HG03460 (cell line): ENCODE results near the gene MEGF6.

Source experiments
- ATAC-seq: cut with Tn5 transposase; IDR thresholded peaks from one replicate; pipeline ENCODE4 v1.9.1; 2021; ENCODE audit not compliant: unreplicated experiment

MEGF6 gene

GRCh38 chr1:3541465-3541864, 69.8 kb downstream of the MEGF6 start:
- no peak for ATAC-seq

GRCh38 chr1:3540876-3541275, 70.4 kb downstream of the MEGF6 start:
- ATAC-seq = no peak

- ATAC-seq = no peak
These were observed 71.4 kb downstream of the MEGF6 start for GRCh38 chr1:3539707-3540425.

GRCh38 chr1:3537359-3537758, 73.9 kb downstream of the MEGF6 start:
- ATAC-seq = no peak

GRCh38 chr1:3536420-3537195, 74.7 kb downstream of the MEGF6 start:
- no peak for ATAC-seq

DNA sequence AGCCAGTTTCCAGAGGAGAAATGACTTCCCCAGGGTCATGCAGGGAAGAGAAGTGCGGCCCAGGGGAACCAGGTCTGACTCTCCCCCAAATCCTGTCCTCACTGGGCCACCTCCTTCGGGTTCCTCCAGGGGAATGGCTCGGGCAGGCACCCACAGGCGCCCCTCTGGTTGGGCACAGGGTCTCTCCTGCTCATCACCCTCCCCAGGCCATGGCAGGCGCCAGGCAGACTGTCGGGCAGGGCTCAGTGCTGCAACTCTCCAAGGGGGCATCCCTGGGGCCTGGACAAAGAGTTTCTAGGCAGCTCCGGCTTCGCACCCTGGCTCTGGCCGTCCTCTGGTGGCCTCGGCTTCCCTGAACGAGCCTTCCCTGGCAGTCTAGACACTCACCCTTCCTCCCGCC, 75.6 kb downstream of the MEGF6 start:
- no peak for ATAC-seq

DNA sequence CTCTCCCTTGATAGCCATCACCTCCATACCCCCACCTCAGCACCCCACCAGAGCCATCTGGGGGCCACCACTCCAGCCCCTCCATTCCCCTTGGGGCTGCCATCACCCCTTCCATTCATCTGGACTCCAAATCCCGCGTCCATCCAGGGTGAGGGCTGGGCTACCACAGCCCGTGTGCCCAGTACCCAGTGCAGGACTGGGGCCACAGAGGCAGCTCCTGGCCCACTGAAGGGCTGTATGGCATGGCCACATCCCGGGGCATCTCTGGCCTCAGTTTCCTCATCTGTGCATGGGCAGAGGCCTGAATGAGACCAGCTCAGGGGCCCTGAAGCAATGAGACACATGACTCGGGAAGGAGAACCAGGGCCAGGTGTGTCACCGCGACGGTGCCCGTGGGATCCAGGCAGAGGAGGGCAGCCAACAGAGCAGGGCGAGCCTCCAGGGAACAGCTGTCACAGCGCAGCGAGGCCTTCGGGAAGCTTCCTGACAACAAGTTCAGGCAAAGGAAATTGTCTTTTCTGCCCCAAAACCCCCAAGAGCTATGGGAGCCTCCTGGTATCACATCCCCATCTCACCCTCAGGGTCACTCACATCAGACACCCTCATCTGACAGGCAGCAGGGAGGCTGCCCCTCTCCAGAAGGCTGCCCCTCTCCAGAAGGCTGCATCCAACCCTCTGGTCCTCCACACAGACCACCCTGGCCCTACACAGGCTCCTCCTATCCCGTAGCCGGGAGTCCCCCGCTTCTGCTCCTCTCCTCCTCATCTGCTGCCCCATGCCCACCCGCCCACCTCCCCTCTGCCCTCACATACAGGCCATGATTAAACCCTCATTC, 76.3 kb downstream of the MEGF6 start:
- ATAC-seq = no peak

GRCh38 chr1:3533067-3534048, 78.0 kb downstream of the MEGF6 start:
- ATAC-seq = no peak

DNA sequence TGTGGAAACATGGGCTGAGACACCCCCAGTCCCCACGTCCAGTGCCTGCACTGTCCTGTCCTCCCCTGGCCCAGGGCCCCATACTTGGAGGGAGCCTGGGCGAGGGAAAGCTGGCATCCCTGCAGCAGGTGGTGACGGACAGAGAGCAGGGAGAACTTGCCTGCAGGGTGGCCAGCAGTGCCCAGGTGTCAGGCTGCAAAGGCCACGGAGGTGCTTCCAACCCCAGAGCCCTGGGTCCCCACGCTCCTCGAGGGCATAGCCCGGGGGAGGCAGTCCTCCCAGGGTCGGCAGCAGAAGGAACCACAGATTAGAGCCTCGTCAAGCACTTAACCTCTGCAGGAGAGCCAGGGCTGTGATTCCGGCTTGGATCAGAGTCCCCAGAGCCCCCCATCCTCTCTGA, 79.4 kb downstream of the MEGF6 start:
- ATAC-seq = no peak

- ATAC-seq = no peak
These were observed 80.1 kb downstream of the MEGF6 start for GRCh38 chr1:3530926-3531818.

GRCh38 chr1:3530086-3530925, 81.0 kb downstream of the MEGF6 start:
- no peak for ATAC-seq

DNA sequence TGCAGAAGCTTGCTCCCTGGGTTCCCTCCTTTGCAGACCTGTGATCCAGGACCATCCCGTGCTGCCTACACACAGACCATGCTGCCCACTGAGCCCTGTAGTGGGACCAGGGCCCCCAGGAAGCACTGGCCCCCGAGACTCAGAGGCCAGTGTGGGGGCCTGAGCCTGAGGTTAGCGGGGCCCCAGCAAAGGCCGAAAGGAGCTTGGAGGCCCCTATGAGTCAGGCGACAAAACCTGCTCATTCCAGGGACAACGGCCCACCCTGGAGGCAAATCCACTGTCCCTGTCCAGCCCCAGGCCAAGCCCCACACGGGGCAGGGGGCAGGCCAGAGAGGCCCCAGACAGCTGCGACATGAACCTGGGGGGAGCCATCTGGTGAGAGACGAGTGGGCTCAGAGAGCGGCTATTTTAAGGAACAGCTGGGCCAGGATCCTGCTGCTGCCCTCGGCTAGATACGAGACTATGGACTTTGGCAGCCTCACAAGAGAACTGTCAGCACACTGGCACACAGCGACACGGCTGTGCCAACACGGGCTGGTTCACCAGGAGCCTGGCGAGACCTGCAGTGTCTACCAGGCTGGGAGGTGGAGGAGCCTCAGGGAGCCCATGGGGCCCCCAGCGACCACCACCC, 82.1 kb downstream of the MEGF6 start:
- ATAC-seq = no peak

DNA sequence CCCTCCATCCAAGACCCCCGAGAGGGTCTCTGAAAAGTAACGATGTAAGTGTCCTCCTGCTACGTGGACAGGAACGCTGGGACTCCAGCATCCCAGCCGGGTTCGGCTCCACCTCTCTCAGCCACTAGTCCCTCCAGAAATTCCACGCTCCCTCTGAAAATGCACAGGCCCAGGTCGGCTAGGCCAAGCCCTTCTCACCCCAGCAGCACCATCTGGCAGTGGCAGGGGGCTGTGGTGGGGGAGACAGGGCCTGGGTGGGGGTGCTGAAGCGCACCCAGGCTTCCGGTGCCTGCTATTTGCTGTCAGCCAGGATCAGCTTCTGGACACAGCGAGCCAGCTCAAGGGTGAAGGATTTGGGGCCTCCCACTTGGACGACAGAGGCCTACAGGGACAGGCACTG, 83.5 kb downstream of the MEGF6 start:
- no peak for ATAC-seq

- ATAC-seq = no peak
These were observed 85.5 kb downstream of the MEGF6 start for GRCh38 chr1:3525551-3526482.

DNA sequence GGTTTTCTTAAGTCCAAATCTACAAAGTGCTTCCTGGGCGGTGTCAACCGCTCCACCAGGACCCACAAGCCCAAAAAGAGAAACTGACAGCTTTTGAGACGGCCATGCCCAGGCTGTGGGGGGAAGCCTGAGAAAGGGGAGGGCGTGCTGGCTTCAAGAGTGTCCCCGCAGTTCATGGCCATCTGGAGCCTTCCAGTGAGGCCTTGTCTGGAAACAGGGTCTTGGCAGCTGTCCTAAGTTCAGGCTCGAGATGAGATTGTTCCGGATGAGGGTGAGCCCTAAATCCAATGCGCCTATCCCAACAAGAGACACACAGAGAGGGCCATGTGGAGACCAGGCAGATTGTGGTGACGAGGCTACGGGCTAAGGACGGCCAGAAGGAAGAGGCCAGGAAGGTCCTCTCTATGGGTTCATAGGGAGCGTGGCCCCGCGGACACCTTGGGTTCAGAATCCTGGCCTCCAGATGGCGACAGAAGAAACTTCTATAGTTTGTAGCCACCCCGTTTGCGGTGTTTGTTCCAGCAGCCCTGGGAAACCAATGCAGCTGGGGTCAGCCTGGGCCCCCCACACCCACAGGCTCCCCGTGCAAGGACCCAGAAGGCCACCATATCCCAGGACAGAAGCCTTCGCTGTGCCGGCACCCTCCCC, 86.6 kb downstream of the MEGF6 start:
- no peak for ATAC-seq

DNA sequence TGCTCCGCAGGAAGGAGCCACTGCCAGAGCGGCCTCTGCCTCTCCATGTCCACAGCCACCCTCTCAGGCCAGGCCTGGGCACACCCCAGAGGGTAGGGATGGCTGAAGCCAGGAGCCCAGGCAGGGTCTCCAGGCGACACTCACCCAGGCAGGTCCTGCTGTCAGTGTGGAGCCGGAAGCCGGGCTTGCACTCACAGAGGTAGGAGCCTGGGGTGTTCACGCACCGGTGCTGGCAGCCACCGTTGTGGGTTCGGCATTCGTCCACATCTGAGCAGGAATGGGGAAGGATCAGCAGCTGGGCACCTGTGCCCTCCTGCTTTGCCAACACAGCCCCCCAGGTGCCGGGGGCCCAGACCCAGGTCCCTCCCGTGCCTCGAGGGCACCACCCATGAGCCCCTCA, 87.3 kb downstream of the MEGF6 start:
- no peak for ATAC-seq
